ENCODE data around the gene ARL14EPL. TPM values are rescaled to one million over a fixed set of nuclear protein-coding genes. Genes with fewer than 3 reads are reported as not detected.

The ARL14EPL gene
- total RNA-seq: not detected

- no peak for TF ChIP-seq CTCF (IDR thresholded peaks at IDR 0.05; ENCODE audit: low read depth)
These were observed at the start of gene ARL14EPL for GRCh38 chr5:116032094-116032517. Gene ARL14EPL (plus strand): TSS chr5:116032472. CDS start chr5:116051466, 18,994 bp downstream.

GRCh38 chr5:115983519-115983918, 48.8 kb upstream of the ARL14EPL start:
- no peak for TF ChIP-seq CTCF (IDR thresholded peaks at IDR 0.05; ENCODE audit: low read depth)

GRCh38 chr5:115985802-115986757, 46.2 kb upstream of the ARL14EPL start:
- no peak for TF ChIP-seq CTCF (IDR thresholded peaks at IDR 0.05; ENCODE audit: low read depth)

- TF ChIP-seq CTCF (IDR thresholded peaks at IDR 0.05; ENCODE audit: low read depth): no peak
These were observed 44.3 kb upstream of the ARL14EPL start for GRCh38 chr5:115988002-115988401.

- no peak for TF ChIP-seq CTCF (IDR thresholded peaks at IDR 0.05; ENCODE audit: low read depth)
These were observed 39.4 kb upstream of the ARL14EPL start for GRCh38 chr5:115992848-115993350.

- TF ChIP-seq CTCF (IDR thresholded peaks at IDR 0.05; ENCODE audit: low read depth): no peak
These were observed 36.9 kb upstream of the ARL14EPL start for GRCh38 chr5:115995351-115995750.

- no peak for TF ChIP-seq CTCF (IDR thresholded peaks at IDR 0.05; ENCODE audit: low read depth)
These were observed 30.0 kb upstream of the ARL14EPL start for GRCh38 chr5:116002116-116002906.
